GM03348 (cell line): ENCODE data around the gene IRAG1.

ENCODE experiments used
- DNase-seq: peaks from one replicate; pipeline ENCODE4 v3.0.0; 2012; ENCODE audit warnings: low spot score

Gene IRAG1

GRCh38 chr11:10667521-10667885, 26.1 kb downstream of the IRAG1 start:
- peak; percentile 68 for DNase-seq

- peak; percentile 63 for DNase-seq
Measured at GRCh38 chr11:10666556-10667520, 26.7 kb downstream of the IRAG1 start.

GRCh38 chr11:10664496-10664895, 29.1 kb downstream of the IRAG1 start:
- DNase-seq, result no peak

GRCh38 chr11:10663990-10664389, 29.6 kb downstream of the IRAG1 start:
- DNase-seq, result no peak

GRCh38 chr11:10663365-10663764, 30.2 kb downstream of the IRAG1 start:
- no peak for DNase-seq

- DNase-seq, result no peak
Measured at GRCh38 chr11:10660323-10660722, 33.2 kb downstream of the IRAG1 start.

GRCh38 chr11:10659339-10660216, 34.0 kb downstream of the IRAG1 start:
- peak; percentile 90 for DNase-seq

- DNase-seq, result no peak
Measured at GRCh38 chr11:10658621-10659338, 34.8 kb downstream of the IRAG1 start.

GRCh38 chr11:10657308-10658271, 36.0 kb downstream of the IRAG1 start:
- peak; percentile 73 for DNase-seq

- DNase-seq, result no peak
Measured at GRCh38 chr11:10655943-10656576, 37.5 kb downstream of the IRAG1 start.

- DNase-seq, result no peak
Measured at GRCh38 chr11:10655227-10655626, 38.3 kb downstream of the IRAG1 start.

- no peak for DNase-seq
Measured at GRCh38 chr11:10654811-10655150, 38.8 kb downstream of the IRAG1 start.

- DNase-seq, result peak; percentile 75
Measured at GRCh38 chr11:10653946-10654810, 39.4 kb downstream of the IRAG1 start.

- DNase-seq, result no peak
Measured at GRCh38 chr11:10653261-10653660, 40.3 kb downstream of the IRAG1 start.

- DNase-seq, result no peak
Measured at GRCh38 chr11:10651656-10652361, 41.7 kb downstream of the IRAG1 start.

GRCh38 chr11:10650630-10651029, 42.9 kb downstream of the IRAG1 start:
- no peak for DNase-seq

GRCh38 chr11:10650166-10650565, 43.4 kb downstream of the IRAG1 start:
- no peak for DNase-seq

- no peak for DNase-seq
Measured at GRCh38 chr11:10648871-10649270, 44.7 kb downstream of the IRAG1 start.
